Neuronal stem cell (in vitro differentiated cells): Measurements from ENCODE around the gene NAPSA.
A peak's percentile ranks its signal among the peaks of the same experiment; 100 is the strongest.

Experiments used
- DNase-seq: peaks from one replicate; pipeline ENCODE4 v3.0.0-alpha.2; 2013; ENCODE audit warnings: low spot score
- H2AFZ ChIP-seq: one replicate; pipeline ENCODE4 v1.6.1; 2013; ENCODE audit warnings: mild to moderate bottlenecking, low read length, inconsistent platforms
- H2AK5ac ChIP-seq: 2 replicates; pipeline ENCODE4 v1.6.1; 2013; ENCODE audit warnings: low read depth, mild to moderate bottlenecking, inconsistent platforms, low read length, moderate library complexity, mixed read lengths
- H2BK120ac ChIP-seq: 2 replicates; pipeline ENCODE4 v1.6.1; 2013; ENCODE audit warnings: low read depth, mild to moderate bottlenecking, inconsistent platforms, low read length, moderate library complexity, mixed read lengths
- H2BK12ac ChIP-seq: one replicate; pipeline ENCODE4 v1.6.1; 2013; ENCODE audit warnings: low read length, inconsistent platforms
- H2BK15ac ChIP-seq: 2 replicates; pipeline ENCODE4 v1.6.1; 2013; ENCODE audit warnings: mild to moderate bottlenecking, low read length, inconsistent platforms, mixed read lengths
- H2BK5ac ChIP-seq: one replicate; pipeline ENCODE4 v1.6.1; 2013; ENCODE audit warnings: inconsistent platforms, mild to moderate bottlenecking, low read length, moderate library complexity
- H3K14ac ChIP-seq: one replicate; pipeline ENCODE4 v1.6.1; 2013; ENCODE audit warnings: low read length, inconsistent platforms
- H3K18ac ChIP-seq: 2 replicates; pipeline ENCODE4 v1.6.1; 2013; ENCODE audit warnings: low read length, inconsistent platforms
- H3K23ac ChIP-seq: 2 replicates; pipeline ENCODE4 v1.6.1; 2013; ENCODE audit warnings: low read depth, mild to moderate bottlenecking, mixed read lengths, low read length, inconsistent platforms; ENCODE audit not compliant: poor library complexity
- H3K27ac ChIP-seq: replicated peaks from 3 replicates; pipeline ENCODE4 v1.5.1; 2013; ENCODE audit warnings: low read length, inconsistent platforms
- H3K27me3 ChIP-seq, 3 experiments: 2 replicates each; pipeline ENCODE4 v1.6.1; 2013; ENCODE audit warnings: low read length in 3 of 3, mild to moderate bottlenecking in 2 of 3, inconsistent platforms in 1 of 3, low read depth in 1 of 3, mixed read lengths in 1 of 3, moderate library complexity in 1 of 3; ENCODE audit not compliant: control insufficient read depth in 3 of 3, insufficient read depth in 3 of 3
- H3K36me3 ChIP-seq, 2 donors: replicated peaks in 1 of 2; 2 replicates each; pipeline ENCODE4 v1.6.1; 2013; ENCODE audit warnings: low read length in 2 of 2; ENCODE audit not compliant: control insufficient read depth in 2 of 2, insufficient read depth in 2 of 2
- H3K4ac ChIP-seq: 2 replicates; pipeline ENCODE4 v1.6.1; 2013; ENCODE audit warnings: inconsistent platforms, mild to moderate bottlenecking, low read length, moderate library complexity
- H3K4me1 ChIP-seq, 2 donors: 1 replicate in 1 of 2; 2 replicates in 1 of 2; pipeline ENCODE4 v1.6.1; 2013; ENCODE audit warnings: low read length in 2 of 2, low read depth in 1 of 2; ENCODE audit not compliant: control insufficient read depth in 2 of 2, insufficient read depth in 1 of 2
- H3K4me2 ChIP-seq: one replicate; pipeline ENCODE4 v1.6.1; 2013; ENCODE audit warnings: mild to moderate bottlenecking, low read length, inconsistent platforms; ENCODE audit not compliant: insufficient read depth, poor library complexity, severe bottlenecking
- H3K4me3 ChIP-seq, 2 donors: 2 replicates each; pipeline ENCODE4 v1.5.1; 2013; ENCODE audit warnings: low read length in 2 of 2, mild to moderate bottlenecking in 2 of 2, inconsistent platforms in 1 of 2, moderate library complexity in 1 of 2
- H3K79me1 ChIP-seq: one replicate; pipeline ENCODE4 v1.6.1; 2013; ENCODE audit warnings: low read depth, mild to moderate bottlenecking, inconsistent platforms, low read length, moderate library complexity
- H3K9ac ChIP-seq: one replicate; pipeline ENCODE4 v1.6.1; 2013; ENCODE audit warnings: mild to moderate bottlenecking, low read depth, low read length, inconsistent platforms; ENCODE audit not compliant: poor library complexity
- H3K9me3 ChIP-seq, 2 donors: replicated peaks in 1 of 2; 2 replicates each; pipeline versions ENCODE3 to v1.6.1; 2013; ENCODE audit warnings: low read length in 2 of 2, mild to moderate bottlenecking in 2 of 2, inconsistent platforms in 1 of 2, low read depth in 1 of 2, mixed read lengths in 1 of 2, moderate library complexity in 1 of 2; ENCODE audit not compliant: control insufficient read depth in 2 of 2, insufficient read depth in 1 of 2
- H4K8ac ChIP-seq: one replicate; pipeline ENCODE4 v1.6.1; 2013; ENCODE audit warnings: low read depth, mild to moderate bottlenecking, inconsistent platforms, low read length, moderate library complexity
- H4K91ac ChIP-seq: one replicate; pipeline ENCODE4 v1.6.1; 2013; ENCODE audit warnings: low read length, low read depth, mild to moderate bottlenecking, inconsistent platforms; ENCODE audit not compliant: poor library complexity
- WGBS, 2 donors: extraction: QIAGEN DNeasy Blood & Tissue Kit; methylation state at CpG; one replicate each; pipeline ENCODE4 v1.1.7; 2013; ENCODE audit warnings: missing lambda C conversion rate in 2 of 2, mixed read lengths in 1 of 2; ENCODE audit not compliant: insufficient read length in 2 of 2, insufficient replicate concordance in 1 of 2; ENCODE audit errors: extremely low coverage in 2 of 2; 5-methylcytosine and 5-hydroxymethylcytosine counted together

NAPSA gene

DNA sequence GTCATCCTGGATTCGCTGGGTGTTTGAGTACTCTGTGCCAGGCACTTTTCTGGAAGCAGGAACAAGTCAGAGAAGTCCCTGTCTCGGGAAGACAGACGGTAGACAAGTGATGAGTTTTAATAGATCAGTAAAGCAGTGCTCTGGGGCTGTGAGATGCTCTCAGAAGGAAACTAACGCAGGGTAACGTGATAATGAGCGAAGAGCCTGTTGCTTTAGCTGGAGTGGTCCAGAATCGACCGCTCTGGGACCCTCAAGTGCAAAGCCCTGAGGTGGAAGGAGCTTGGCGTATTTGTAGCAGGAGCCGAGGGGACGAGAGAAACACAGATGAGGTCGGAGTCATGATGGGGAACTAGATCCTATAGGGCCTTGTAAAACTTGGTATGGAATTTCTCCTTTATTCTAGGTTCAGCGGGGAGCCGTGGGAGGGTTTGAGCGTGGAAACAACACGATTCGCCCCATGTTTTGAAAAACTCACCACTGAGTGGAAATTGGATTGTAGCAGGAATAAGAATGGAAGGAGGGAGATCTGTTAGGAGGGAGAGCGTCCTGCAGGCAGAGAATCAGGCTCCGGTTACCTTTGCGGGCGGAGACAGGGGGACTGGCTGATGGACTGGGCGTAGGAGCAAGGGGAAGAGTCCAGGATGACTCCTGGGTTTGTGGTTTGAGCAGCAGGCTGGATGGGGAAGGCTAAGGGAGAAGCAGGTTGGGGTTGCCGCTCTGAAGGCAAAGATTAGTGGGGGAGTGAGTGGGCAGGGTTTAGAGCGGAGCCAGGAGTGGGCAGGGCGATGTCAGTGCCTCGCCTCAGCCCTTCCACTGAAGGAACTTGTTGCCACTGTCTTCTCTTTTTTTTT lies 19.5 kb upstream of the NAPSA start:
- DNase-seq, result peak; percentile 15
- Histone ChIP-seq H2BK12ac (no peak overlapping the region), H3K27ac (no peak overlapping the region), H3K9me3 (no peaks in the 10 kb centered on the region), H3K79me1 (peaks cover 18% of the 10 kb centered on the region), H3K4me3 (peak overlapping the region; percentile 70 to 90), H2AK5ac (no peak overlapping the region), H3K27me3 (peaks cover 0 to 2% (median 0%) of the 10 kb centered on the region in 3 experiments), H2BK5ac (no peak overlapping the region), H2BK120ac (no peak overlapping the region), H2BK15ac (no peak overlapping the region), H3K9ac (peak overlapping the region; percentile 98), H3K23ac (no peak overlapping the region), H4K91ac (no peak overlapping the region), H3K4ac (peak overlapping the region; percentile 14), H3K18ac (peak overlapping the region; percentile 97), H3K14ac (no peak overlapping the region), H4K8ac (no peak overlapping the region), H3K4me2 (peak overlapping the region; percentile 93), H2AFZ (peak overlapping the region; percentile 97), H3K36me3 (peaks cover 37 to 63% of the 10 kb centered on the region in 2 donors), H3K4me1 (peaks cover 8 to 12% of the 10 kb centered on the region in 2 donors)
- no CpG with 5 or more reads among the region's 26 CpGs for WGBS, 2 donors

DNA sequence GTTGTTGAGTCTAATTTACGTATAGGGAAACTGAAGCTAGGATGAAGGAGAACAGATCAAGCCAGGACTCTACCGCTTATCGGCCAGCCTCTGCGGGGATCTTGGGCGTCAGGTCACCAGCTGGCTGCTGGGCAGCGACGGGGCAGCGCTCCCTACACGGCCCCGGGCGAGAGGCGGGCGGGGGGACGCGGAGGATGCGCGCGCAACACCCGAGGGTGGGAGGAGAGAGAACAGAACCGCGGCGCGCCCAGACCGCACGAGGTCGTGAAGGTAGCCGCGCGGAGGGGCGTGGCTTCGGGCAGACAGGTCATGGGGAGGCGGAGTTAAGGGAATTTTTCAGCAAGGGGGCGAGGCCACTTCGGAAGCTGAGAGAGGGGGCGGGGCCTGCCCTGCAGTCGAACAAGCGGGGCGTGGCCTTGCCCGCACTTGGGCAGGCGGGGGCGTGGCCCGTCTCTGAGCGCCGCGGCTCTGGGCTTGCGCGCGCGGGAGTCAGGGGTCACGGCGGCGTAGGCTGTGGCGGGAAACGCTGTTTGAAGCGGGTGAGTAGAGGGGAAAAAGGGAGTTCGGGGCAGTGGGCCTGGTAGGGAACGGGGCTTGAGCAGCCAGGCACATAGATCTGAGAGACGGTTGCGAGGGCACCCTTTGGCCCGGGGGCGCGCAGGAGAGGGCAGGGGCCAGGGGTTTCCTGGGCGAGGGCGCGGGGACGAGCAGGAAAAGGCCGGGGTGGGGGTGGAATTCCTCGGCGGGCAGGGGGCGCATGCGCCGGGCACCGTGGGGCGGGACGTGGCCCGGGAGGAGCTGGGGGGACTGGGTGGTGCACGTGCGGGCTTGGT lies 18.6 kb upstream of the NAPSA start, which contains the start of gene POLD1:
POLD1 (plus strand) TSS at position 496 of the 833 bp plus-strand sequence. CDS start 14,505 bp downstream, outside the sequence.
- Histone ChIP-seq H3K27me3 (peaks cover 0 to 2% (median 0%) of the 10 kb centered on the region in 3 experiments), H2AFZ (peak within 1 kb of the TSS; percentile 97)
- WGBS, 2 donors, result no CpG with 5 or more reads among the region's 78 CpGs

DNA sequence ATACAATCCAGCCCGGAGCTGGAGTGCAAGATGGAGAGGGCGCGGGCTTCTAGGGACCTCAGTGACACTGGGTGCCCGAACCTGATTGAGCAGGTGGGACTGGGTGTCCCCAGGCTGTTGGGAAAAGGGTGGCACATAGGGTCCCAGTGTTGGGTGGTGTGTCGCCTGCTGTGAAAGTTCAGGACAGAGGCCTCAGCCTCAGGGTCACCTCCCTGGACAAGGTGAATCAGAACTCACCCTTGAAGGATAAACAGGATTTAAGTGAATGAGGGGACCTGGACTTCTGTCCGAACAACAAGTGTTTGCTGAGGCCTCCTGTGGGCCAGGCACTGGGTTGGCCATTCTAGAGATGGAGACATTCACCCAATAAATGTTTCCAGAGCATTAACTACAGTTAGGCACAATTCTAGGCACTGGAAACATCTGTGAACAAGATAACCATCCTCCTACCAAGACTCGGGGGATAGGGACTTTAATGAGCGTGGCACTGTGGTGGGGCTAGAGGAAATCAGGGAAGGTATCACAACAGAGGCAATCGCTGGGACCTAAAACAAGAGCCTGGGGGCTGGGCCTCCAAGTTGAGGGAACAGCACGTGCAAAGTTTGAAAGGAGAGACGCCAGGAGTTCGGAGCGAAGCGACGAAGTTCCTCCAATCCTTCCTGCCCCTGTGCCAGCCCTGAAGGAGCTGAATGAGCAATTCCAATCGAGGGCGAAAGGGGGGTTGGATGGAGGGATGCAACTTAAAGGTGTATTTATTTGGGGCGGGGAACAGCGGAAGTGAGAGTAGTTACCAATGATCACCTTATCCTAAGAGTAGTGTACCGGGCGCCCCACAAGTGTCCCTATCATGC lies 17.8 kb upstream of the NAPSA start:
- Histone ChIP-seq H4K8ac (peak overlapping the region; percentile 30), H3K9ac (peak overlapping the region; percentile 89), H3K4ac (no peak overlapping the region), H3K9me3 (no peaks in the 10 kb centered on the region), H2BK120ac (no peak overlapping the region), H2BK15ac (no peak overlapping the region), H3K27ac (peak overlapping the region; percentile 55), H3K79me1 (peaks cover 17% of the 10 kb centered on the region), H3K23ac (peak overlapping the region; percentile 98), H2BK5ac (no peak overlapping the region), H3K4me2 (peak overlapping the region; percentile 93), H2AFZ (peak overlapping the region; percentile 97), H2BK12ac (no peak overlapping the region), H3K4me3 (peak overlapping the region; percentile 70 to 75), H4K91ac (no peak overlapping the region), H3K14ac (peak overlapping the region; percentile 31), H3K27me3 (peaks cover 0 to 2% (median 0%) of the 10 kb centered on the region in 3 experiments), H2AK5ac (no peak overlapping the region), H3K36me3 (peaks cover 52 to 68% of the 10 kb centered on the region in 2 donors), H3K4me1 (peaks cover 8 to 12% of the 10 kb centered on the region in 2 donors), H3K18ac (no peak overlapping the region)
- DNase-seq, result no peak
- no CpG with 5 or more reads among the region's 21 CpGs for WGBS, 2 donors

More for the DNA sequence above, 18.6 kb upstream of the NAPSA start, which contains the start of gene POLD1:
- Histone ChIP-seq H4K91ac (no peak within 1 kb of the TSS), H2BK5ac (no peak within 1 kb of the TSS), H3K14ac (peak within 1 kb of the TSS; percentile 31), H2BK120ac (no peak within 1 kb of the TSS), H3K79me1 (peaks cover 17% of the 10 kb centered on the region), H3K9me3 (no peaks in the 10 kb centered on the region), H3K18ac (peak within 1 kb of the TSS; percentile 97), H2AK5ac (peak within 1 kb of the TSS; percentile 61), H2BK12ac (no peak within 1 kb of the TSS), H3K36me3 (peaks cover 44 to 68% of the 10 kb centered on the region in 2 donors), H3K4me1 (peaks cover 8 to 12% of the 10 kb centered on the region in 2 donors), H4K8ac (peak within 1 kb of the TSS; percentile 30), H3K4me2 (peak within 1 kb of the TSS; percentile 93), H3K4ac (peak within 1 kb of the TSS; percentile 14), H3K23ac (peak within 1 kb of the TSS; percentile 98), H3K27ac (peak within 1 kb of the TSS; percentile 83), H3K4me3 (peak within 1 kb of the TSS; percentile 70 to 90), H3K9ac (peak within 1 kb of the TSS; percentile 98), H2BK15ac (no peak within 1 kb of the TSS)
- peak; percentile 98 for DNase-seq
